NOMO-1 (cell line): ENCODE data around the gene GRIK4.
A peak's percentile ranks its signal among the peaks of the same experiment; 100 is the strongest.

Experiments
- DNase-seq, 2 experiments: peaks; one replicate each; lab custom pipeline; 2025; ENCODE audit not compliant: unreplicated experiment in 2 of 2; lab: John Stamatoyannopoulos, UW

The GRIK4 gene

DNA sequence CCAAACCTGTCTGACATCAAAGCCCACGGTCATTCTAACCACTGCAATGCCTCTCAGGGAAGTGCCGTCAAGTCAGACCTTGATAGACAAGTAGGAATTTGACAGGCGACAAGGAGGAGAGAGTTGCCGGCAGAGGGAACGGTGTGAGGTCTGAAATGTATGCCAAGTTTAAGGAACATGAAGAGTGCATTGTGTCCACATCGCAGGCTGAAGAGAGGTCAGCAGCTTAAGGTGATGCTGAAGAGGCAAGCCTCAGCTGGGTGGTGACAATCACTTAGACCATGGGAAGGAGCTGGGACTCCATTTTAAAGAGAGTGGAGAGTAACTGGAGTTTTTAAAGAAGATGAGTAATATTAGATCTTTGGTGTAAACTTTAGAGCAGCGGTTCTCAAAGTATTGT lies 407.5 kb downstream of the GRIK4 start:
- DNase-seq, result no peak

DNA sequence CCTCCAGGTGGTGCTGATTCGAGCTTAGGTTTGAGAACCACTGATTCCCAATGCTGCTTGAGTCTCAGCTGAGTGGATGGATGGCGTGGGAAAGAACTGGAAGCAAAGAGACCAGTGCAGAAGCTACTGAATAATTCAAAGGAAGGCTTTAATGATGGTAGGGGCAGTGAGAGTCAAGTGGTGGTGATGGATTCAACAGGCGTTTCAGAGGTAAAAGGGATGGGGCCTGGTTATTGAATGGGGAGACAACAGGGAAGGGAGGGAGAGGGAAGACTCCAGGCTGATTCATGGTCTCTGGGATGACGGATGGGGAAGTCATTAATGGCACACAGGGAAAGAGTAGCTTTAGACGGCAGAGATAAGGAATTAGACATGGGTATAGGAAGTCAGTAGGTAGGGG lies 408.0 kb downstream of the GRIK4 start:
- no peak for DNase-seq

DNA sequence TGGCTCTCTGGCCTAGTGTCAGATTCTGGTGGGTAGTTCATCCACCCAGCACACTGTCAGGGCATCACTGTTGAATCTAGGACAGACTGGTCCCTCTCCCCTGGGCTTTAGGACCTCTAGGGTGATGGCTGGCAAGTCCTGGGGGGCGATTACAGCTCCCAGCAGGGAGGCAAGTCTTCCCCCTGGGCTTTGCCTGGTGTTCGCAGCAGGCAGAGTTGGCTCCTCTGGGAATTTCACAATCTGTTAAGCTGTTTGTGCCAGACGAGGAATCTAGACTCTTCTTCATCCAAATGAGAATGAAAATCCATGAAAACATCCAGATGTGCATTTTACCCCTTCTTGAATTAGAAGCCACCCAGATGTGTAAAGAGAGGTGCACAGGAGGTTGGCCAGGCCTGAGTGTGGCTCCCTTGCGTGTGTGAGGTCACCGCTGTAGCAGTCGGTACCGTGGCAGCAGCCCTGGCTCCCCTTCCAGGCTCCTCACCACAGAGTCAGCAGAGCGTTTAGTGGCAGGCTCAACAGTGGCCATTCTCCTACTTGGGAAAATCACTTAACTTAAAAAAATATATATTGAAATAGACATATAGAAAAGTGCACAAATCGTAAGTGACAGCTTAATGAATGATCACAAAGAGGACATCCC lies 412.4 kb downstream of the GRIK4 start:
- DNase-seq, result no peak

DNA sequence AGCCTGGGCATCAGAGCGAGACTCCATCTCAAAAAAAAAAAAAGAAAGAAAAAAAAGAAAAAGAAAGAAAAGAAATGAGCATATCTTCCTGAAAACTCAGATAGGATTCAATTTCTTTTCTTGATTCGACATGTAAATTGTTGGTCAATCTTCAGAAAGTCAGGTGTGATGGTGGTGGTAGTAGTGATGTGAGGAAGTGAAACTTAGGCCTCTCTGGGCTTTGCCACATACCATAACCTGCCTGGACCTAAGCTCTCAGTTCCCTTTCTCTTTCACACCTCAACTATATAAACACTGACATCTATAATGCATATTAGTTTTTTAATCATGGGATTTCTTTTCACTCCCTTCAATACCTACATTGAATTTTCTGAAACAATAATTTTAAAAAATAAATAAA lies 414.4 kb downstream of the GRIK4 start:
- DNase-seq, result peak; percentile 39 to 48

DNA sequence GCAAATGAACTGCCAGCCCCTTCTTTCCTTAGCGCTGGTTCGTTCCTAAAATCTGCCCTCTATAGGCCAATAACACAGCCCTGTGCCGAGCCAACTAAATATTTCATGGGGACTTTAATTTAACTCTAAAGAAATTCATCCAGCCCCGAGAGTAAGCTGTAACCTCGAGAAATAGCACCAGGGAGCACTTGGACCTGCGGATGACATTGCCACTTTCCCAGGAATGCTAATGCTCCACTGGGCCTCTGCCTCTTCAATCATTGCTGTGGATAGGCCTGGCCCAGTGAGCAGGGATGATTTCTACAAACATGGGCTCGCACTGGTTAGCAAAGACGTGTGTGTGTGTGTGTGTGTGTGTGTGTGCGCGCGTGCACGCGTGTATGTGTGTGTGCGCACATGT lies 417.1 kb downstream of the GRIK4 start:
- no peak for DNase-seq

DNA sequence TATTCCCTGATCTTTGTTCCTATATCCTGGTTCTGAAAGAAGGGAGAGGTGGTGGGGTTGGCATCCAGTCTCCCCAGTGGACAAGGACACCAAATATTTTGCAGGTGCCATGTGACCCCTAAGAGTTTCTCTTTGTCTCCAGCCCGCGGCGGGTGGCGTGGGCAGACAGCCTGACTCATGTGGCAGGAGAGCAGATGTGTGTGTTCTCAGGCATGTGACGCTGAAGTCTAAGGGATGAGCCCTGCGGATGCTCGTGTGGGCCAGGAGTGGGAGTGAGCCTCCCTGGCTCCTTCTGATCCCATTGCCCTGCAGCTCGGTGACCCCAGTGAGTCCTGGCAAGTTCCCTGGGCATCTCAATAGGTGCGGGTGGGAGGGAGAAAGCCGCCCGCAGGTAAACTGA lies 417.5 kb downstream of the GRIK4 start:
- DNase-seq, result no peak

DNA sequence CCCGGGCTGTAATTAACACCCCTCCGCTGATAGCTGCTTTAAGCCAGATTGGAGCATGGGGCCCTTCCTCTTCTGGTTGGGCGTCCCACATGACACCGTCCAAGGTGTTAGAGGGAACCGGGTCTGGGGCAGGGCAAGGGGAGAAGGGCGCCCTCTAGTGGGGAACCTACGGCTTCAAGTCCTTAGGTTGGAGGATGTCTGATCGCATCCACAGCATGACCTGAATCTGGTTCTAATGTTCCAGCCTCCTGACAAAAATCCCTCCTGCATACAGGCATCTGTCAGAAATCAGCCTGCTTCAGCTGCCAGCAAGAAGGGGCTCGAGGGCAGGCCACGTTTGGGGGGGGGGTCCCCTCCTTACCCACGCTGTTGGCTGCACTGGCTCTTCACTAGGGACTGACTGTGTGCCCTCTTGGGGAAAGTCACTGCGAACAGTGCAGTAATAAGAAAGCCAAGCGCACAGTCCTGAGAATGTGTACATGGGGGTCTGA lies 418.2 kb downstream of the GRIK4 start:
- DNase-seq, result peak; percentile 27 to 36

DNA sequence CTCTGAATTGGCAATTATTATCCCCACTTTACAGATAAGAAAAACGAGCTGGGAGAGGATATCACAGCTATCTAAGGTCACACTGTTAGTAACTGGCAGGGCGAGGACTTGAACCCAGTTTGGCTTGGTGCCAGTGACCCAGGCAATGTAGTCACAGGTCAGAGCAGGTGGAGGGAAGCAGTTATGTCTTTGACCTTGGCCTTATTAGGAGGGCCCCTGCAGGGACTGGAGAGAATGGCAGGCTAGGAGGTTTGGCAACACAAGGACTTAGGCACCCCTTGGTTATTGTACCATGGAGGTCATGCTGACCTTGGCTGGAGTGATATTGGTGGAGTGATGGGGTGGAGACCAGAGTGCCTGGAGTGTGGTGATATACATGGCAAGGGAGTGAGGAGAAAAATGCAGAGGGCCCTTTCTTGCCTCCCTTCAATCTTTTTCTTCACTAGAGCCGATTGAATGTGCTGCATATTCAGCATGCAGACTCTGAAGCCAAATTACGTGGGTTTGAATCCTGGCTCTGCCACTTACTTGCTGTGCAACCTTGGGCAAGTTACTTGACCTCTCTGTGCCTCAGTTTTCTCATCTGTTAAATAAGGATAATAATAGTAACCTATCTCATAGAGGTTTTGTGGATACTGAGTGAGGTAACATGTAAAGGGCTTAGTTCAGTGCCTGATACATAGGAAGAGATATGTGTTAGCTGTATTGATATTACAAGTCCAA lies 419.7 kb downstream of the GRIK4 start:
- DNase-seq, result no peak

DNA sequence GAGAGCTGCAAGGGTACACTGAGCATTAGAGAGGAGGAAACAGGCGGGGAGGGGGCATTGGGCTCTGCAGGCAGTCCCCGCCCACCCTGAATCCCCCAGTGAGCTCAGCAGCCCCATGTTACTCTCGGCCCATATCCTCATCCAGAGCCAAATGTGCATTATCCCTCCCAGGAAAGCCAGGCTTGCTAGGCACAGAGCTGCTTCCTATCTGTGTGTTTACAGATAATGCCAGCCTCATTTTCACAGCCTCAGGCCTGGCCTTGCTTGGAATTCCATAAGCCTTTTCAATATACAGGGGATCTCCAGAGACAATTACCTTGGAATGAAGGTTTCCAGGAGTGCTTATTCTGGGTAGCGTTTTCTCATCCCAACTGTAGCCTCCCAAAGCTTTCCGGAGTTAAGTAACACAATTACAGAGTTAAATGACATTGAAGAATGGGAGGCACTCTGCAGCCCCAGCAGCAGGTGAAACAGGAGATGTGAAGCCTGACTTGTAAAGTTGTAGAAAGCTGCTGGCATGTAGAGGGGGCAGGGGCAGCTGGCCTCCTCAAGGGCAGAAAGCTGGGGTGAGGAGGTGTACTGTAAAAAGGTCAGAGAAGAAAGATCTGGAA lies 420.9 kb downstream of the GRIK4 start:
- no peak for DNase-seq

DNA sequence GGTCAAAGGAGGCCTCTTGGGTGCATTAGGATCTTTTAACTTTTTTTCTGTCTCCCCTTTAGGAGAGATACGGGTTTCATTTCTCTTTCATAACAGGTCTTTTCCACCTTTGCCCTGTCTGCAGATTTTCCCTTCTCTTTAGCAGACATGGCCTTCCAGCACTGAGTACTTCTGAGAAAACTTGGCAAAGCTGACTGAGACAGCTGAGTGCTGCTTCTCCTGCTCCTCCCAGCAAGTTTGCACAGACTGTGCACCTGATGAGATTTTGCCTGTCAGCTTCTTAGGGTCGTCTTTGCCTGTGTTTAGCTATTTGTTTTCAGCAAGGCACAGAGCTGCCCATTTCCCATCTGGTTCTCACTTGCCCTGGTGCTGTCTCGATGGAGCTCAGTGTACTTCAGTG lies 424.8 kb downstream of the GRIK4 start:
- DNase-seq, result no peak

DNA sequence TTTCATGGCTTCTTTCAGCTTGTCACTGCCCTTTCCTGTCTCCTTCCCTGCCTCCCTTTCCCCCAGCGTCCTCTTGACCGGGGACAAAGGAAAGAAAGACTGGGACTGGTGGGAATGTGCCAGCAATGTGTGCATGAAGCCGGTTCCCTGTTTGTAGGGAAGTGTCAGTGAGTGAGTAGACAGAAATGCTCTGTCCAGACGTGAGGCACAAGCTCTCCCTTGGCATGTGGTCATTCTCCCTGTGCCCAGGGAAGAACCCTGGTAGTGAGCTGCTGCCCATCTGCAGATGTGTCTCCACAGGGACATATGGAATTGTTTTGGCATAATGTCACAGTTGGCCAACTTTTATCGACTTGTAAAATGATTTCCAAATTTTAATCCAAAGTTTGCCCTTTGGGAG lies 426.0 kb downstream of the GRIK4 start:
- no peak for DNase-seq

DNA sequence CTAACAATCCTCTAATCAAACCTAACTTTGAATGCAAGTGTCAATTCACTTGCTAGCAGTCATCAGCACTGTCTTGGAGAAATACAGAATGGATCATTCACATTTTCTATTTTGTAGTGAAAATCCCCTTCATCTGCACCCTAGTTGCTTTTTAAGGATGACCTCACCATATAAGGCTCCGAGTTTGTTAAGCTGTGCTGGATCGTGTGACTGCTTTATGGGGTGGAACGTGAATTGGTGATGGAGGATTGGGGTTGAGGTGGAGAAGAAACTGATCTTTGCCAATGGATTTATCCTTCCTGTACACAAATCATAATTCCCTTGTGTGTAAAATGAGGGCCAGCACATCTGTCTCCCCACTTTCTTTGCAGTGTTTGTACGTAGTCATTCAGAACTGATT lies 426.7 kb downstream of the GRIK4 start:
- DNase-seq, result no peak

DNA sequence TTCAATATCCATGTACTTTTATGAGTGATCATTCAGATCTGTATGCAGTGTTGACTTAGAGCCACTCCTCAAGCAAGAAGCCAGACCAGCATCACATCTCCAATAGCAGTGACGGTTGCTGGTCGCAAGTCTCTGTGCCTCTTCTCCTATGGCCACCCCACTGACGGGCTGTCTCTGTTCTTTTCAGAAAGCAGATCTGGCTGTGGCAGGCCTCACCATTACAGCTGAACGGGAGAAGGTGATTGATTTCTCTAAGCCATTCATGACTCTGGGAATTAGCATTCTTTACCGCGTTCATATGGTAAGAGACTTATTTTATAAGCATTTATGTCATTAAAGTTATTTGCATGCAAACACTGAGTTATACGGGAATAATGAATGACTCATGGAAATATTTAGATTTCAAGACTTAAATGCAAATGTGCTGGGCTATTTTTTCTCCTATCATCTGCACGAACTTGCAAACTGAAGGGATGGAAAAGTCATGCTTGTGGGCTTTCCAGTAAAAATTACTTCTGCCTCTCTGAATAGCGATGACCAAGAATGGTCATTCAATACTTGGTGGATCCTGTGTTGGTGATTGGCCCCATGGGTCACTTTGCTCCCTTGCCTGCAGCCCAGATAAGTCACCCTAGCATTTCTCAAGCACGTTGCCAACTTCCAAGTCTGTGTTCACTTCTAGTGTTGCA lies 428.8 kb downstream of the GRIK4 start:
- no peak for DNase-seq

DNA sequence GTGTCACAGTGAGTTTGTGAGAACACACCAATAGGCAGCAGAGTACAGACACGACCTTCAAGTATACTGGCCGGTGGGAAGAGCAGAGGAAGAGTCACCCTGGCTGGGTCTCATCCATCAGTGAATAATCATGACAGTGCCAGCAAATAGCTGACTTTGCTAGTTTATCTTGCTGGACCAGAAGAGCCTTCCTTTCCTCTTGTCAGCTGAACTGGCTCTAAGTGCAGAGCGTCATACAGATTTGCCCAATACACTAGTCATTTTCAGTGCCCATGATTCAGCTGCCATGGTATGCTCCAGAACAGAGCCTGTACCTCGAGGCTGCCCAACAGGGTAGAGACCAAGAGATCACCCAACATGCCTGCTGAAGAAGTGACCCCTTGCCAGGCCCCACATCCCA lies 429.5 kb downstream of the GRIK4 start:
- DNase-seq, result no peak

DNA sequence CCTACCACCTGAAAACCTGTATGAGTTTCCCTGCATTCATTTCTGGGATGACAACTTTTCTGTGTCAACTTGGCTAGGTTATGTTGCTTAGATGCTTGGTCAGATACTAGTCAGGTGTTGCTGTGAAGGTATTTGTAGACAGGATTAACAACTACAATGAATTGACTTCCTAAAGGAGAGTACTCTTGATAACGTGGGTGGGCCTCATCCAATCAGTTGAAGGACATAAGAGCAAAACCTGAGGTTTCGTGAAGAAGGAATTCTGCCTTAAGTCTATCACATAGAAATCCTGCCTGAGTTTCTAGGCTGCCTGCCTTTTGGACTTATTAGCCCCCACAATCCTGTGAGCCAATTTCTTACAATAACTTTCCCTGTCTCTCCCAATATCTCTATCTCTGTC lies 431.2 kb downstream of the GRIK4 start:
- DNase-seq, result no peak

DNA sequence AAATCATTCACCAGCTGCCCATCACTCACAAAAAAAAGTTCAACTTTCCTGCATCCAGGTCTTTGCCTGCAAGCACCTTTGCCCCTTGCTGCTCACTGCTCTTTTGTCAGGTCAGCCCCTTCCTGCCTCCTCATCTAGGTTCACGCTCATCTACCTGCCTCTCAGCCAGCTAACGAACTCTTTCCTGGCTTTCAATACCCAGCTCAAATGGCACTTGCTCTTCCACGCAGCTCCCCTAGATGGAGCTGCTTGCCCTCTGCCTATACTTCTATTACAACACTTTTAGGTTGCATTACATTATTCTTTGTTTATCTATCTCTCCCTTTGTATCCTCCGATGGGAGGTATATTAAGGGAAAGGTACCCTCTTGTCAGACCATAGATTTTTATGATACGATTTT lies 433.5 kb downstream of the GRIK4 start:
- no peak for DNase-seq

DNA sequence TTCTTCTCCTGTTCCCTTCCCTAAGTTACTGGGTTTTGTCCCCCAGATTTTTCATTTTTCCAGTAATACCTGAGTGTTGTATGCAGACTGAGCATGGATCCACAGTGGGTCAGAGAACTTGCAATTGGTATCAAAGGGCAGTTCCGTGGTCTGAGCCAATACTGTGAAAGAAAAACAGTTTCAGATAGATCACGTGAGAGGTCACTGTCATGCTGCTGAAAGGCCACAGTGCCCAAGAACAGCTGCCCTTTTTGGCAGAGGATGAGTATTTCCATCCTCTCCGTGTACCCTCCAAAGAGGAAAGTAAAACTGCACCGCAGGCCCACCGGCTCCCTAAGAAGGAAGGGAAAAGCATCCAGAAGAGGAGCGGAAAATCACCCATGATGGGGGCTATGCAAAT lies 439.3 kb downstream of the GRIK4 start:
- no peak for DNase-seq

DNA sequence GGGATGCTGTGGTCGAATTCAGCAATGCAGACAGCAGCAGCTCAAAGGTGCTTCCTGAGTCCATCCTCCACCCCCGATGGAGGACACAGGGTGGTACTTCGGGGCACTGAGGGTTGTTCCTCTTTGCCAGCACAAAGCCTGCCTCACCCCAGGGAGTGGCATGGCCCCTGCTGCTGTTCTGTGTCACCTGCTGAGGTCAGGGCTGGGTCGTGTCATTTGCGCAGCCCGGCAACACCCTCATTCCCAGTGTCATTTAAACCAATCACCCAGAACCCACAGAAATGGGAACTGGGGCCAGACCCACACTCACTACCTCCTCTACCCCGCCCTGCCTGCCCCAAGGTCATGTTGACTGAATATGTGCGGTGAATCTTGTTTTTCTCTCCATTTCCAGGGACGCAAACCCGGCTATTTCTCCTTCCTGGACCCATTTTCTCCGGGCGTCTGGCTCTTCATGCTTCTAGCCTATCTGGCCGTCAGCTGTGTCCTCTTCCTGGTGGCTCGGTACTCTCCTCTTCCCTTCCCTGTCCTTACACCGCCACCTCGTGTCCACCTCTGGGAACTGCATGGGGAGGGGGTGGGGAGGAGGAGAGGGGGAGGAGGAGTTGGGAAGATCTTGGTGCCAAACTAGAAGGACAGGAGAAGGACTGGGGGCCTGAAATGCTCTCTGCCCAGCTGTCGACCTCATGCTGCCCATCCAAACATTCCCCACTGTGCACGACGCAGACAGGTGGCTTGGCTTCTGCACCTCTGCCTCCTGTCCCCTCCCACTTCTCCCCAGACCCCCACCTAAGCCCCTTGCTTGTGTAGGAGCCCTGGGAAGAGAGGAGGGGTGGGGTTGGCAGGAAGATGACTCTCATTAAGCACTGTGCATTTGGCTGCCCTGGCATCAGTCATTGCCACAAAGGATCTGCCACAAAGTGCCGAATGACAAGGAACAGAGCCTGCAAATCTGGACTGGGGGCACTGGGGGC lies 441.2 kb downstream of the GRIK4 start:
- DNase-seq, result peak; percentile 36 to 45

DNA sequence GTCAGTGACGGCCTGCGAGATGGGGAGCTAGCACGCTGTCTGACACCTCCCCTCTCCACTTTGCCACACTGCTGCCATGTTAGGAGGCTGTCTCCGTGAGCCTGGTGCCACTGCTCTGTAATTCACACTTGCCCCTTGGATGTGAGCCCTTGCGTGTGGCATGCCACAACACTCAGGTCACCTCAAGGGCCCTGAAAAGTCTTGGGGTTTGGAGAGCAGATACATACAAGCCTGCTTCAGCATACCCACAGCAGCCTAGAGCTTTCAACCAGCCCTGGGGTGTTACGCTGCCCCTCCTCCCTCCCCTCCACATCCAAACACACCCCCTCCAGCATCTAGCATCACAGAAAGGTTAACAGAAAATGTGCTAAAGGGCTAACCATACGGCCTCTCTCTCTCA lies 442.8 kb downstream of the GRIK4 start:
- DNase-seq, result no peak

DNA sequence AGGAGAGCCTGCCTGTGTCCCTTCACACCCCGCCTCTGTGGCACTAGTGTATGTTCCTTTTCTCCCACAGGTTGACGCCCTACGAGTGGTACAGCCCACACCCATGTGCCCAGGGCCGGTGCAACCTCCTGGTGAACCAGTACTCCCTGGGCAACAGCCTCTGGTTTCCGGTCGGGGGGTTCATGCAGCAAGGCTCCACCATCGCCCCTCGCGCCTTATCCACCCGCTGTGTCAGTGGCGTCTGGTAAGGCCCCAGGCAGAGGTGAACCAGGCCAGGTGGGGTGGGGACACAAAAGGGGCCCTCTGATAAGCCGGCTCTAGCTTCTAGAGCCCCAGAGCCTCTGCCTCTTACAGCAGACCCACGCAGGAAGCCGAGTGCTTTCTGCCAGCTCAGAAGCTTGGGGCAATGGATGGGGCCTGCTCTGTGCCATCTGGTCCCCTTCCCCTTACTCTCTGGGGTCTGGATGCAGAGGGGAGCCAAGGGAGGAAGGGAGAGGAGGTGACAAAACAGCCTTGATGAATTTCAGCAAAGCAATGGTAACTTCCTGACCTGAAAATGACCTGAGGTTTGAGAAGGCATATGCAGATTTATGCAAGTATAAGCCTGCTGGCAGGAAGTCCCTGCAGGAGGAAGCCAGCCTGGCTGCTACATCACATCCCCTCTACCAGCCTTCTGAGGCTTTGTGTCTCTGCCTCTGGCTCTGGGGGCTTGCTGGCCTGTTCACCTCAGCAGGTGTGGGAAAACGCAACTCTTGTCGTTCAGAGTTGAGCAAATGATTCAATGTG lies 445.4 kb downstream of the GRIK4 start:
- peak in 1 of 2 experiments; percentile 14 for DNase-seq
